Measurements from ENCODE around the gene BMP8A. TPM values are rescaled to one million over a fixed set of nuclear protein-coding genes. Genes with fewer than 3 reads are reported as not detected.
"Not testable (repeated sequence)": the region's sequence is repeated elsewhere in the genome, so short reads cannot be mapped to it uniquely, and the experiment has no call there.

Gene BMP8A
- total RNA-seq, 1 experiment from 2014 or later: not detected

- no peak for DNase-seq (ENCODE audit: low read depth, low spot score)
- in situ Hi-C loops (cut with HindIII; ENCODE audit: low pct_unique_long_range_greater_than_20kb, low sequenced_read_pairs): no loop called here
Observed at GRCh38 chr1:39474810-39475209, 16.6 kb upstream of the BMP8A start.

DNA sequence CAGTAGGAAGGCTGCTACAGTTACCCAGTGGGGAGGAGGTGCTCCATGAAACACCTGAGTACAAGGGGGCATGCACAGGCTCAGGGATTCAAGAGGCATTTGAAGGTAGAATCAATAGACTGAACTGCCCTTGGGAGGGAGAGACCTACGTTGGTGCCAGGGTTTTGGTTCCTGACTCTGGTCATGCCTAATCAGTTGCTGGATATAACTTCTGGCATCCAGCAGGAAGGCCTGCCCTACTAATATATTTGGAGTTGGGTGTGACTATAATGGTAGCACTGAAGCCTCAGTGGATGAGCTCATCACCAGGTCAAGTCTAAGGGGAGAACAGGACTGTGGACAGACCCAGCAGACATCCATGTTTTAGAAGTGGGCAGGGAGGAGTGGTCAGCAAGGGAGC lies 15.9 kb upstream of the BMP8A start:
- in situ Hi-C loops (cut with HindIII; ENCODE audit: low pct_unique_long_range_greater_than_20kb, low sequenced_read_pairs); DNase-seq (ENCODE audit: low read depth, low spot score): not testable (repeated sequence)

DNA sequence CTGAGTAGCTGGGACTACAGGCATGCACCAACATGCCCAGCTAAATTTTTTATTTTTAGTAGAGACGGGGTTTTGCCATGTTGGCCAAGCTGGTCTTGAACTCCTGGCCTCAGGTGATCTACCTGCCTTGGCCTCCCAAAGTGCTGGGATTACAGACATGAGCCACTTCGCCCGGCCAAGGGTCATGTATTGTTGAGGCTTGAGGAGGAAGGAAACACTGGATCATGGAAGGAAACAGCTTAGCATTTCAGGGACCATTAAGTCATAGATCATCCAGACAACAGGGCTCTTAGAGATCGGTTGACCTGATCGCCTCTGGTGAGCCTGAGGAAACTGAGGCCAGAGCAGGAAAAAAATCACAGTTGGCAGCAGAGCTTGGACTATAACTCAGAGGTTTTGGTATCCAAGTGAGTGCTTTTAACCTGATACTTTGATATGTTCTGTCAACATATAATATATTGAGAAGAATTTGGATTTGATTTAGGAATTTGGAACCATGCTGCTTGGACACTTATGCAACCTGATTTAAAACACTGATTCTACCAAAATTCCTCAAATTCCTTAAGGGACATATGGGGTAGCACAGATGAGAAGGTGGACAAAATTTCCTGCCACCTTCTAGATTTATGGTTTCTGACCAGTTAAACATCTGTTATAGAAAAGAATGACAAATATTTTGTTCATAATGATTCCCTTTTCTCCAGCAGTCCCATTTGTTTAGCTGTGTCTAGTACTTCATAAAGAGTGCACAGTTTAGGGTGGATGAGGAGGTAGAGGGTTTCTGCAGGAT lies 13.1 kb upstream of the BMP8A start:
- DNase-seq (ENCODE audit: low read depth, low spot score): no peak
- in situ Hi-C loops (cut with HindIII; ENCODE audit: low pct_unique_long_range_greater_than_20kb, low sequenced_read_pairs): no loop called here

- no peak for DNase-seq (ENCODE audit: low read depth, low spot score)
- in situ Hi-C loops (cut with HindIII; ENCODE audit: low pct_unique_long_range_greater_than_20kb, low sequenced_read_pairs): no loop called here
Observed at GRCh38 chr1:39481289-39481688, 10.1 kb upstream of the BMP8A start.

DNA sequence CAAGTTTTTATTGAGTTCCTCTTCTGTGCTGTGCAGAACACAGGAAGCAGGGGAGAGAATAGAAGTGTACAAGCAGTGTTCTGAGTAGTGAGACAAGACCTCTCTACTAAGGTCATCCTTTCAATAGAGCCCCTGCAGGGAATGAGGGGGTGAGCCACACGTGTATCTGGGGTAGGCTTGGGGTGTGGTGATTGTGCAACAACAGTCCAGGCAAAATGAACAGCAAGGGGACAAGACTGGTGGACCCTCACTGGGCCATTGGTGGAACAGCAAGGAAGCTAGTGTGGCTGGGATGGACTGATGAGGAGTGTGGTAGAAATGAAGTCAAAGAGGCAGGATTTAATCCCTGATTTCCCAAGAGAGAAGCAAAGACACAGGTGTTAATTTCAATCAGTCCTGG lies 8.2 kb upstream of the BMP8A start:
- DNase-seq (ENCODE audit: low read depth, low spot score): no peak
- in situ Hi-C loops (cut with HindIII; ENCODE audit: low pct_unique_long_range_greater_than_20kb, low sequenced_read_pairs): no loop called here

DNA sequence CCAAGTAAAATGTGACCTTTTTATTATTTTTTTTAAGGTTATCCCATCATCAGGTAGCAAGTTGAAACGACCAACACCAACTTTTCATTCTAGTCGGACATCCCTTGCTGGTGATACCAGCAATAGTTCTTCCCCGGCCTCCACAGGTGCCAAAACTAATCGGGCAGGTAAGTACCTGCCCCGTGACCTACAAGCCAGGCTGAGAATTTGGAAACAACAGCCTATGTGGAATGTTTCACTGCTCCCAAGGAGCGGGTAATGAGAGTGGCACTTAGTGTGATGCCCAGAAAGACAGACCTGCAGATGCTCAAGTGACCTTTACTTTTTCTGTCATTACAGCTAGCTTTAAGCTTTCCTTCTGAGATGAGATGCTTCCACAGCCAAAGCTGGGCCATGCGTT lies 6.9 kb upstream of the BMP8A start:
- no peak for DNase-seq (ENCODE audit: low read depth, low spot score)
- in situ Hi-C loops (cut with HindIII; ENCODE audit: low pct_unique_long_range_greater_than_20kb, low sequenced_read_pairs): no loop called here

GRCh38 chr1:39485046-39485803 lies 6.2 kb upstream of the BMP8A start:
- in situ Hi-C loops (cut with HindIII; ENCODE audit: low pct_unique_long_range_greater_than_20kb, low sequenced_read_pairs): no loop called here
- DNase-seq (ENCODE audit: low read depth, low spot score): no peak

DNA sequence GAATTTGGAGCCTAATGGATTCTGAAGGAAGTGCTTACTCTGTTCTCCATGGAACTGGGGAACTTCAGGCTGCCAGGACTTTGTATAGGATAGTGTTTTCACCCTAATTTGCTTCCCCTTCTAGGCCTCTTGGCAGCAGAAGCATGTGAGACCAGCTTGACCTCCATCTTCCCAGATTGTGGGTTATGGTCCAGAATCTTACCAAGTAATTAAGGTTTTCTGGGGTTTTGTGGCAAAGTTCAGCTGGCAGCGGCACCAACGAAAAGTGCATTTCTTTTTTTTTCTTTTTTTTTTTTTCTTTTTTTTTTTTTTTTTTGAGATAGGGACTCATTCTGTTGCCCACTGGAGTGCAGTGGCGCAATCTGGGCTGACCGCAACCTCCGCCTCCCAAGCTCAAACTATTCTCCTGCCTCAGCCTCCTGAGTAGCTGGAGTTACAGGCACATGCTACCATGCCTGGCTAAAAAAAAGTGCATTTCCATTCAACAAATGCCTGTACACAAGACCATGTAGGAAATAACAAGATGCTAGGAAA lies 3.4 kb upstream of the BMP8A start:
- in situ Hi-C loops (cut with HindIII; ENCODE audit: low pct_unique_long_range_greater_than_20kb, low sequenced_read_pairs): no loop called here
- no peak for DNase-seq (ENCODE audit: low read depth, low spot score)

DNA sequence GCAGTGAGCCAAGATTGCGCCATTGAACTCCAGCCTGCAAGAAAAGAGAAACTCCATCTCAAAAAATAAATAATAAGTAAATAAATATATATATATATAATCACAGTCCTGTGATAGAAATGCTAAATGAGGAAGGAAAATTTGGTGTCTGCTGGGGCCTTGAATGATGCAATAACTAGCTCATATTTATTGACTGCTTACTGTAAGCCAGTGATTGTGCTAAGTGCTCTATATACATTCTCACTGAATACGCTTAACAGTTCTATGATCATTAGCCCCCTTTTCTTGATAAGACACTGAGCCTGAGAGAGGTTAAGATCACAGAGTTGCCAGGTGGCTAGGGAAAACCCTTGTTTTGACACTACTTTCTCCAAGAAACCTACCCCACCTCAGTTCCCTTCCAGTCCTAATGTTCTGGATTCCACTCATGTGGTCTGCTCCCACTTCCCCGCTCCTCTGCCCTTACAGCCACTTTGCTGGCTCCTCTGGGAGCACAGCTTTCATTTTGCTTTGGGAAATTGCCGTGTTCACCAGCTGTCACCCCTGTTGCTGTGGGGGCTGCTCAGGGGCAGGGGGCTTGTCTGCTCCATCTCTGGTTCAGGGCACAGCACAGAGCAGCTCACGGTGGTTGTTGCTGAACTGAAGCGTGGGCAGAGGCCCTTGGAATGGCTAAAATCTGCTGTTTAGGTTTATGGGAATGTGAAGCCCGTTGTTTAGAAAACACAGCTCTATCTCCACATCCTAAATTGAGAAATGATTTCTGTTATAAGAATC lies 2.5 kb upstream of the BMP8A start:
- in situ Hi-C loops (cut with HindIII; ENCODE audit: low pct_unique_long_range_greater_than_20kb, low sequenced_read_pairs): no loop called here

DNA sequence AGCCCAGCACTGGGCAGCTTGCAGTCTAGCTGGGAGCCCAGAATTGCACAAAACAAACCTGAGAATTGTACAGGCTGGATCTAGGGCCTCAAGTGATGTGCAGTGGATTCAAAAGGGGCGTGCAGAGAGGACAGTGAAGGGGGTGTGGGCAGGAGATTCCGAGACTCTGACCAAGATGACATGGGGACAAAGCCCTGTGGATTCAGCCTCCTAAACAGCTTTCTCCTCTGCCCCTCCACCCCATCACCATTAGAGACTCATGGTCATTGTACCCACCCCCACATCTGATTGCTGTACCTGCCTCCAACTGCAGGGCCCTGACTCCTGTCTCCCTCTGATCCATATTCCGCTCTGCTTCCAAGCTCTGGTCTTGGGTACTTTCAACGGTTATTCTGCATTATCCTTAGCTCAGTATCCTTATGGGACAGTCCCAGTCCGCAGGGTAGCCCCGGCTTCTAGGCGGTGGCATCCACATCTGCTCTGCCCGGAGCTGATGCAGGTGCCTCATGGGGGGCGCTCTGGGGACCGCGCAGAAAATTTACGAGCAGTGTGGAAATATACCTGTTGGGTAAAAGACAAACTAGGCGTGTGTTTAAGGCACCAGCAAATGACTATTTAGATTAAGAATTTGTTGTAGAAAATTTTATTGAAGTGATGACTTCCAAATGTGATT lies 1.7 kb upstream of the BMP8A start:
- no peak for DNase-seq (ENCODE audit: low read depth, low spot score)
- in situ Hi-C loops (cut with HindIII; ENCODE audit: low pct_unique_long_range_greater_than_20kb, low sequenced_read_pairs): no loop called here

More for the DNA sequence above, 2.5 kb upstream of the BMP8A start:
- no peak for DNase-seq (ENCODE audit: low read depth, low spot score)

DNA sequence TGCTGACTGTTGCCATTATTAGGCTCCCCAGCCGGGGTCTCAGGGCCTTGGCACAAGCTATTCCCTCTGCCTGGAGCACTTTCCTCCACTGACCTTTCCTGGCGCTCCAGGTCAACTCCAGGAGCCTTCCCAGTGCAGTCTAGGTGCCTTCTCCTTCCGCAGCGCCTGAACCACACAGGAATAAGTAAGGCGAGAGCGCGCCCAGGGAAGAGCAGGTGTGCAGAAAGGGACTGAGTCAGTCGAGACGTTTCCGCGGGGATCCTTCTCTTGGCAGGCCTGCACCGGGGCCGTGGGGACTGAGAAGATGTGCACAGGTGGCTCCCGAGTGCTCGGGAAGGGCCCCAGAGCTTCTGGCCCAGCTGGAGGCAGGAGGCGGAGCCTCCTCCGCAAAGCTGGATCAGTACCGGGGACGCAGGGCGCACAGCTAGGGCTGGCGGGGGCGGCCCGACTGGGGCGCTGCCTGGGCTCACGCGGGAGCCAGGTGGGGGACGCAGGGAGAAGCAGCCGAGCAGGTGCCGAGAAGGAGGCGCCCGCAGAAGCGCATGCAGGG lies 765 bp upstream of the BMP8A start:
- DNase-seq (ENCODE audit: low read depth, low spot score): no peak
- in situ Hi-C loops (cut with HindIII; ENCODE audit: low pct_unique_long_range_greater_than_20kb, low sequenced_read_pairs): no loop called here

DNA sequence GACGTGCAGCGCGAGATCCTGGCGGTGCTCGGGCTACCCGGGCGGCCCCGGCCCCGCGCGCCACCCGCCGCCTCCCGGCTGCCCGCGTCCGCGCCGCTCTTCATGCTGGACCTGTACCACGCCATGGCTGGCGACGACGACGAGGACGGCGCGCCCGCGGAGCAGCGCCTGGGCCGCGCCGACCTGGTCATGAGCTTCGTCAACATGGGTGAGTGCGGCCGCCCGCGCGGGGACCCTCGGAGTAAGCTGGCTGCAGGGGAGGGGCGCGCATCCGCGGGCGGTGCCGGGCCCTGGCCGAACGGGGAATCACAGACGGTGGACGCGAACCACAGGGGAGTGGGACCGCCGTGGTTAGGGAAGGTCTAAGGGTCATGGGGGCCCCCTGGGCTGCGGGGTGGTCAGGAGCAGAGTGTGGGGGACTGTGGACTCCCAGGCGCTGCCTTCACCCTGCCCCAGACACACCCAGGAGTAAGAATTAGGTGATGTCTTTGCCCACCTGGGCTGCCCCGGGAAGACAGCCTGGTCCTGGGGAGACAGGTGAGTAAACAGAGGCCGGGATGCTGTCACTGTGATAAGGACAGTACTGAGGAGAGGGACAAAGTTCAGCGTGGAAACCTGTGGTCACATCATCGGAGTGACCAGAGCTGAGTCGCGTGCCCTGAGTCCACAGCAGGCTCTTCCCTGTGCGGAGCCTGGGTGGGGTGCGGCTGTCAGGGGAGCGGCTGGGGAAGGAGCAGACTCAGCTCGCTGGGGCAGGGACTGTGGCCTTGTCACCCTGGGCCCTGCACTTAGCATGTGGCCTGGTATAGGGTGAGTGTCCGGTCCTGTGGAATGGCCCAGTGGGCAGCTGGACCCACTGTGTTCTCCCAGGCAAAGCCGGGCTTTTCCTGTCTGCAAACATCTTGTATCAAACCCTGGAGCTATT lies 944 bp downstream of the BMP8A start:
- DNase-seq (ENCODE audit: low read depth, low spot score); in situ Hi-C loops (cut with HindIII; ENCODE audit: low pct_unique_long_range_greater_than_20kb, low sequenced_read_pairs): not testable (repeated sequence)

DNA sequence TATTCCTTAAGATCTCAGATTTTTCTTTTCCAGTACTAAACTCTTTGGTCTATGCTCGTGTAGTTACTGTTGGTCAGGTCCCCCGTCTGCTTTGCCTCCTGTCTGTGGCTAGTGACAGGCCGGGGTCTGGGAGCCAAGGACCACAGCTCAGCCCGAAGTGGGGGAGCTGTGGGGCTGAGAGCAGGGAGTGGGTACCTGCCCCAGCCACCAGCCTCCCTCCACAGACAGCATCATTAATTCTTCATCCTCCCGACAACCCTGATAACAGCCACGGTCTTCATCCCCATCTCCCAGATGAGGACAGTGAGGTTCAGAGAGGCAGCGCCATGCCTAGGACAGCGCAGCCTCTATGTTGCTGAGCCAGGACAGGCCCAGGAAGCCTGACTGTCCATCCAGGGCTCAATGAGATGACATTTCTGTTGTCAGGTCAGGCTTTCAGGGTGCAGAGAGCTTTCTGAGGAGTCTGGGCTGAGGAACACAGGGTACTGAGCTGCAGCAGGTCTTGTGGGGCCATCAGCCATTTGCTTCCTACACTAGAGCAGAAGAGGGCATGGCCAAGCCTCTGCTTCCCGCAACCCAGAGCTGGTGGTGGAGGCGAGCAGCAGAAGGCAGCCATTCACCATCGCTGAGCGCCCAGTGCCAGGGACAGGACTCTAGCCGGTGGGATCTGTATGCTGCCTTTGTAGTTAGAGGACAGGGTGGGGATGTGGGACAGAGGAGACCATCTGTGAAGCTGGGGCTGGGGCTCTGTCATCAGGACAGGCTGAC lies 1.8 kb downstream of the BMP8A start:
- in situ Hi-C loops (cut with HindIII; ENCODE audit: low pct_unique_long_range_greater_than_20kb, low sequenced_read_pairs); DNase-seq (ENCODE audit: low read depth, low spot score): not testable (repeated sequence)

- in situ Hi-C loops (cut with HindIII; ENCODE audit: low pct_unique_long_range_greater_than_20kb, low sequenced_read_pairs): no loop called here
- DNase-seq (ENCODE audit: low read depth, low spot score): no peak
Observed at GRCh38 chr1:39494671-39495410, 3.4 kb downstream of the BMP8A start.

GRCh38 chr1:39496520-39496919 lies 5.1 kb downstream of the BMP8A start:
- in situ Hi-C loops (cut with HindIII; ENCODE audit: low pct_unique_long_range_greater_than_20kb, low sequenced_read_pairs); DNase-seq (ENCODE audit: low read depth, low spot score): not testable (repeated sequence)

All from SK-MEL-5 (cell line).